ENCODE measurements around the gene USP25.

USP25 gene

GRCh38 chr21:15872236-15872635 lies 142.5 kb downstream of the USP25 start:
- H3K9me3 ChIP-seq (ENCODE audit: control insufficient read depth, low read length), result no peaks in the 10 kb centered on the region
- H3K36me3 ChIP-seq (ENCODE audit: control insufficient read depth, insufficient read depth, low read length), result no peaks in the 10 kb centered on the region
- WGBS, 2 experiments, result 98 to 100% methylated on average over 2 of the region's 4 CpGs
- no peaks in the 10 kb centered on the region for H3K27me3 ChIP-seq (ENCODE audit: control insufficient read depth, insufficient read depth, low read length, poor library complexity, severe bottlenecking)
- no peak overlapping the region for H3K27ac ChIP-seq (ENCODE audit: insufficient read depth, low read depth, low read length, poor library complexity, severe bottlenecking)
- H3K4me1 ChIP-seq (ENCODE audit: control insufficient read depth, insufficient read depth, low read length), result no peaks in the 10 kb centered on the region
- H3K4me3 ChIP-seq (ENCODE audit: insufficient read depth, low read depth, low read length), result no peak overlapping the region

- no peak overlapping the region for H3K4me3 ChIP-seq (ENCODE audit: insufficient read depth, low read depth, low read length)
- H3K27ac ChIP-seq (ENCODE audit: insufficient read depth, low read depth, low read length, poor library complexity, severe bottlenecking), result no peak overlapping the region
- H3K27me3 ChIP-seq (ENCODE audit: control insufficient read depth, insufficient read depth, low read length, poor library complexity, severe bottlenecking), result no peaks in the 10 kb centered on the region
- no peaks in the 10 kb centered on the region for H3K9me3 ChIP-seq (ENCODE audit: control insufficient read depth, low read length)
- H3K4me1 ChIP-seq (ENCODE audit: control insufficient read depth, insufficient read depth, low read length), result no peaks in the 10 kb centered on the region
- WGBS, 2 experiments, result 97 to 98% methylated on average over 4 to 5 of the region's 5 CpGs
- H3K36me3 ChIP-seq (ENCODE audit: control insufficient read depth, insufficient read depth, low read length), result no peaks in the 10 kb centered on the region
Measured at GRCh38 chr21:15874615-15875014, 144.8 kb downstream of the USP25 start.

DNA sequence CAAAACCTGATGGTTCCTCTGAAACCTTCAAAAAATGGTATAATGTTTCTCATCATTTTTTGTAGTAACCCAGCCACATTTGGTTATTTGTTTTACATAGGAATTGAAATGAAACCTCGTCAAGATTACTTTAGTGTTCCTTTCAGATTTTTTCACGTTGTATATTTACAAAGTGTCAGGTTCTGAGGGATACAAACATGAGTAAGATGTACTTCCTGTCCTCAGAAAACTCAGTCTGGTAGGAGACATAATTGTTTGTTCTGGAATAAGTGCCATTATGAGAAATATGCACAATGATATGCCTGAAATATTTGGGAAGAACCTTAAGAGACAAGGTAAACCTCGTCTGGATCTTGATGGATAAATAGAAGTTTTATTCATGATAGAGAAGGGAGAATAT lies 145.5 kb downstream of the USP25 start:
- no peaks in the 10 kb centered on the region for H3K4me1 ChIP-seq (ENCODE audit: control insufficient read depth, insufficient read depth, low read length)
- H3K36me3 ChIP-seq (ENCODE audit: control insufficient read depth, insufficient read depth, low read length), result peaks cover 2% of the 10 kb centered on the region
- H3K27me3 ChIP-seq (ENCODE audit: control insufficient read depth, insufficient read depth, low read length, poor library complexity, severe bottlenecking), result no peaks in the 10 kb centered on the region
- 95 to 100% methylated on average over 3 of the region's 3 CpGs for WGBS, 2 experiments
- H3K9me3 ChIP-seq (ENCODE audit: control insufficient read depth, low read length), result no peaks in the 10 kb centered on the region
- no peak overlapping the region for H3K4me3 ChIP-seq (ENCODE audit: insufficient read depth, low read depth, low read length)
- no peak overlapping the region for H3K27ac ChIP-seq (ENCODE audit: insufficient read depth, low read depth, low read length, poor library complexity, severe bottlenecking)

DNA sequence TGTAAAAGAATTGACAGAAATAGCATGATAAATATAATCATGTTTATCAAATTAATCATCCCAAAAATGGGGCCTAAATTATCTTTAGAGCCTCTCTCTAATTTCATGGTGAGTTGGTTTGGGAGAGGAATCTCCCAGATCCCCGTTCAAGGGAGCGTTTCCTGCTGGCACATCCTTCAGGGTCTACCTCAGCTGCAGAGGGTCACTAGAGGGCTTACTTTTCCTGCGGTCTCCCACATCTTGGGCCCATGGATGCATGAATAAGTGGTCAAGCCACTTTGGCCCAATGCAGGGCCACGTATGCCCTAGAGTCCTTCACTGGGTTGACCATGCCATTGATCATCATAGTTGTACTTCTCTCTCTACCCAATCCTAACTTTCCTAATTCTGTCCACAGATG lies 164.1 kb downstream of the USP25 start:
- Histone ChIP-seq H3K27ac (ENCODE audit: insufficient read depth, low read depth, low read length, poor library complexity, severe bottlenecking) (no peak overlapping the region), H3K9me3 (ENCODE audit: control insufficient read depth, low read length) (no peaks in the 10 kb centered on the region), H3K27me3 (ENCODE audit: control insufficient read depth, insufficient read depth, low read length, poor library complexity, severe bottlenecking) (no peaks in the 10 kb centered on the region), H3K4me3 (ENCODE audit: insufficient read depth, low read depth, low read length) (no peak overlapping the region), H3K36me3 (ENCODE audit: control insufficient read depth, insufficient read depth, low read length) (no peaks in the 10 kb centered on the region), H3K4me1 (ENCODE audit: control insufficient read depth, insufficient read depth, low read length) (no peaks in the 10 kb centered on the region)
- WGBS, 2 experiments, result 92 to 93% methylated on average over 4 of the region's 4 CpGs

- Histone ChIP-seq H3K9me3 (ENCODE audit: control insufficient read depth, low read length) (no peaks in the 10 kb centered on the region), H3K4me3 (ENCODE audit: insufficient read depth, low read depth, low read length) (no peak overlapping the region), H3K27ac (ENCODE audit: insufficient read depth, low read depth, low read length, poor library complexity, severe bottlenecking) (no peak overlapping the region), H3K4me1 (ENCODE audit: control insufficient read depth, insufficient read depth, low read length) (no peaks in the 10 kb centered on the region), H3K27me3 (ENCODE audit: control insufficient read depth, insufficient read depth, low read length, poor library complexity, severe bottlenecking) (no peaks in the 10 kb centered on the region), H3K36me3 (ENCODE audit: control insufficient read depth, insufficient read depth, low read length) (no peaks in the 10 kb centered on the region)
Measured at GRCh38 chr21:15894596-15894995, 164.8 kb downstream of the USP25 start.

DNA sequence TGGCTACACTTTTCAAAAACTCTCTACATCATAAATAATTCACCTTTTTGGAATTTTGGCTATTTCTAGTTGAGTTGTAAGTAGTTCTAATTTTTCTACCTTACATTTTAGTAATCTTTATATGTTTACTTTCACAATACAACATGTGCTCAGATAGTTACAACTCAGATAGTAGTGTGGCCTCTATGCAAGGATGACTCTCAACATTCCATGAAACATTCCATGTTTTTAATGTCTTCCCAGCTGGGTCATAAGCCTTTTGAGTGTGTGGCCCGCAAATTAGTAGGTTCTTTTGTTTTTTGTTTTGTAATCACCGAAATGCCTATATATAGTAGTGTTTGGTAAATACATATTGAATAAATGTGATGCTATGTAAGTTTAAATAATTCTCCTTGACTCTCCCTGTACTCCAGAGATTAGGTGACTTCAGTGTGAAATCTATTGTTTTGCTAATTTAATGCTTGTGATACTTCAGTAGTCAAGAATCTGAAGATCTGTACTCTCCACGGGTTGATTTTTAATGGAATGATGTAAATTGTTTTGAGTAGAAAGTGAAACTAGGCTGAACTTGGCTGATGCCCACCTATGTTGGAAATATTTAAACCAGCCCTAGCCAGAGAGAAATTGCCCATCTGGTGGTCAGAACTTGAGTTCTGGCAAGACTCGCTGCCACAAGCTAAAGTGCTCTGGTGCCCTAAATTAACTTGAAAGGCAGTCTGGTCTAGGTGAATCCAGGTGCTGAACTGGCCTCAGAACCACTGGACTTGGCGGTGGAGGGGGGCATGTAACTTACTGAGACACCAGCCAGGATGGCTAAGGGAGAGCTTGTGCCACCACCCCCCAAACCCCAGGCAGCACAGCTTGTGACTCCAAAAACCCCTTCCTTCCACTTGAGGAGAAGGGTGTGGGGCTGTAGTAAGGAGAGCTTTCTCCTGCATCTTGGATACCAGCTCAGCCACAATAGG lies 165.6 kb downstream of the USP25 start:
- no peaks in the 10 kb centered on the region for H3K9me3 ChIP-seq (ENCODE audit: control insufficient read depth, low read length)
- WGBS, 2 experiments, result 97% methylated on average over 5 of the region's 5 CpGs
- no peak overlapping the region for H3K4me3 ChIP-seq (ENCODE audit: insufficient read depth, low read depth, low read length)
- H3K36me3 ChIP-seq (ENCODE audit: control insufficient read depth, insufficient read depth, low read length), result no peaks in the 10 kb centered on the region
- no peak overlapping the region for H3K27ac ChIP-seq (ENCODE audit: insufficient read depth, low read depth, low read length, poor library complexity, severe bottlenecking)
- H3K4me1 ChIP-seq (ENCODE audit: control insufficient read depth, insufficient read depth, low read length), result no peaks in the 10 kb centered on the region
- H3K27me3 ChIP-seq (ENCODE audit: control insufficient read depth, insufficient read depth, low read length, poor library complexity, severe bottlenecking), result no peaks in the 10 kb centered on the region

- Histone ChIP-seq H3K27ac (ENCODE audit: insufficient read depth, low read depth, low read length, poor library complexity, severe bottlenecking) (no peak overlapping the region), H3K36me3 (ENCODE audit: control insufficient read depth, insufficient read depth, low read length) (no peaks in the 10 kb centered on the region), H3K4me1 (ENCODE audit: control insufficient read depth, insufficient read depth, low read length) (no peaks in the 10 kb centered on the region), H3K27me3 (ENCODE audit: control insufficient read depth, insufficient read depth, low read length, poor library complexity, severe bottlenecking) (no peaks in the 10 kb centered on the region), H3K4me3 (ENCODE audit: insufficient read depth, low read depth, low read length) (no peak overlapping the region), H3K9me3 (ENCODE audit: control insufficient read depth, low read length) (no peaks in the 10 kb centered on the region)
- WGBS, 2 experiments, result 91 to 94% methylated on average over 4 of the region's 4 CpGs
Measured at GRCh38 chr21:15896501-15896900, 166.7 kb downstream of the USP25 start.

DNA sequence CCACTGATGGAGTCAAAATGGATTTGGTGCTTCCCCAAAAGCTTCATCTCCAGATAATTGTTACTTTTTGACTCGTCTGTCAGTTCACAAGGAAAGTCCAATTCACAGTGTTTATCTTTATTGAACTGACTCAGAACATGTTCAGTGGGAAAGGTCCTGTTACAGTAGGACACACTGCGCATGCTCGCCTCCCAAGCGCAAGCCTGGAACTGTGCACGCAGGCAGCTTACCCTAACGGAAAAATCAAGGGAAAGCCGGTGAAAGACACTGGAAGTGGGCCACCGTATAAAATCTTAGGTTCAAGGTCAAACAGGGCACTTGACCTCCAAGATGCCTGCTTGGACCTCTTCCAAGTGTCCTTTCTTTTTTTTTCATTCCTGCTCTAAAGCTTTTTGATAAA lies 174.6 kb downstream of the USP25 start:
- Histone ChIP-seq H3K36me3 (ENCODE audit: control insufficient read depth, insufficient read depth, low read length) (no peaks in the 10 kb centered on the region), H3K4me1 (ENCODE audit: control insufficient read depth, insufficient read depth, low read length) (no peaks in the 10 kb centered on the region), H3K27me3 (ENCODE audit: control insufficient read depth, insufficient read depth, low read length, poor library complexity, severe bottlenecking) (no peaks in the 10 kb centered on the region), H3K4me3 (ENCODE audit: insufficient read depth, low read depth, low read length) (no peak overlapping the region), H3K9me3 (ENCODE audit: control insufficient read depth, low read length) (no peaks in the 10 kb centered on the region), H3K27ac (ENCODE audit: insufficient read depth, low read depth, low read length, poor library complexity, severe bottlenecking) (no peak overlapping the region)
- WGBS, 2 experiments, result 95 to 98% methylated on average over 8 of the region's 8 CpGs

- no peak overlapping the region for H3K27ac ChIP-seq (ENCODE audit: insufficient read depth, low read depth, low read length, poor library complexity, severe bottlenecking)
Measured at GRCh38 chr21:15908187-15908586, 178.4 kb downstream of the USP25 start.

GRCh38 chr21:15928196-15928595 lies 198.4 kb downstream of the USP25 start:
- H3K27me3 ChIP-seq (ENCODE audit: control insufficient read depth, insufficient read depth, low read length, poor library complexity, severe bottlenecking), result no peaks in the 10 kb centered on the region
- H3K36me3 ChIP-seq (ENCODE audit: control insufficient read depth, insufficient read depth, low read length), result no peaks in the 10 kb centered on the region
- 90 to 91% methylated on average over 2 of the region's 2 CpGs for WGBS, 2 experiments
- no peak overlapping the region for H3K4me3 ChIP-seq (ENCODE audit: insufficient read depth, low read depth, low read length)
- H3K4me1 ChIP-seq (ENCODE audit: control insufficient read depth, insufficient read depth, low read length), result no peaks in the 10 kb centered on the region
- H3K9me3 ChIP-seq (ENCODE audit: control insufficient read depth, low read length), result no peaks in the 10 kb centered on the region
- H3K27ac ChIP-seq (ENCODE audit: insufficient read depth, low read depth, low read length, poor library complexity, severe bottlenecking), result no peak overlapping the region

More at GRCh38 chr21:15908187-15908586, 178.4 kb downstream of the USP25 start:
- Histone ChIP-seq H3K4me1 (ENCODE audit: control insufficient read depth, insufficient read depth, low read length) (no peaks in the 10 kb centered on the region), H3K36me3 (ENCODE audit: control insufficient read depth, insufficient read depth, low read length) (no peaks in the 10 kb centered on the region), H3K9me3 (ENCODE audit: control insufficient read depth, low read length) (no peaks in the 10 kb centered on the region), H3K27me3 (ENCODE audit: control insufficient read depth, insufficient read depth, low read length, poor library complexity, severe bottlenecking) (no peaks in the 10 kb centered on the region), H3K4me3 (ENCODE audit: insufficient read depth, low read depth, low read length) (no peak overlapping the region)
- WGBS, 2 experiments, result 91% methylated on average over 6 of the region's 6 CpGs

All from ectodermal cell (in vitro differentiated cells).